ENCODE results near the gene CEP72.
"Not testable (repeated sequence)": the region's sequence is repeated elsewhere in the genome, so short reads cannot be mapped to it uniquely, and the experiment has no call there.

Gene CEP72

DNA sequence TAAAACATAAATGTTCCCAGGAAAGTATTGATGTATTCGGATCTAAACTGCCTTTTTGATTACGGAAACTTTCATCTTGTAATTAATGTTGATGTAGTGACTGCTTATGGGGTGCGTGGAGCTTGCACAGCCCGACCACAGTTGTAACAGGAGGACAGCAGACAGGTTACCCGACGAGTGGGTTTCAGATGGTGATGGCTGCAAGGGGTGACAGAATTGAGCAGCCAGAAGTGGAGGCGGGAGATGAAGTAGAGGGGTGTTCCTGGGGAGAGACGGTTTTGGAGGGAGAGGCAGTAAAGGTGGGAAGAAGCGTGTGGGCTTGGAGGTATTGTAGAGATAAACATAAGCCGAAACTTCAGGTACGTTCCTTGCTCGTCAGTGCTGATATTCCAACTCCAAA, 5.8 kb downstream of the CEP72 start:
- no peak for DNase-seq (ENCODE audit: low spot score)

DNA sequence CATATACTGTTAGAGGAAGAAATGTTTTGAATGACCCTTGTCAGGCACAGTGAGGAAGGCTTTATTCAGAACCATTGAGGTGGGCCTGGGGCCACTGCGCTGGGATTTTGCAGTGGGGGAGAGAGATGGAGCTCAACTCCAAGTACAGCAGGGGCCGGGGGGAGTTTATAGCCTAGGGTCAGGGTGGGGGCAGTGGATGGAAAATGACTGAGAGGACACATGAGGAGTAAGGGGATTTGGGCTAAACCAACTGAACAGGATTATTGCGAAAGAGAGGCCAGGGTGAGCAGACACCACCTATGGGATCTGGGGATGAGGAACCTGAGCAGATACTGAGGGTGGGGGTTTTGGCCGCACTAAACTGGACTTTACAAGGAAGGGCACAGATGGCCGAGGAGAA, 6.3 kb downstream of the CEP72 start:
- DNase-seq (ENCODE audit: low spot score): no peak

- no peak for DNase-seq (ENCODE audit: low spot score)
These were observed 7.3 kb downstream of the CEP72 start for GRCh38 chr5:619444-619843.

DNA sequence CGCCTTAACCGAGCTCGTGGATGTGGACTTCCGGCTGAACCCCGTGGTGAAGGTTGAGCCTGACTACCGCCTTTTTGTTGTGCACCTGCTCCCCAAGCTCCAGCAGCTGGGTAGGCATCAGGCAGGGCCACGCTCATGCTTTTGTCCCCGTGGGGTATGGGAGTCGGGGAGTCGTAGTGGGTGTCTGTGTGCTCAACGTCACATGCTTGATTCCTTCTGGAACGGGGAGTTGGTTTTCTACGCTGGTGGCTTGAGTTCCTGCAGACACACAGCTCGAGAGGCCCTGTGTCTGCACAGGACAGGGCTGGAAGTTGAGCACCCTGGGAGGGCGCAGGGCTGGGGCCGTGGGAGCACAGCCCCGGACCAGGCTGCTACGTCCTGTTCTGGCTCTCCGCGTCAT, 8.0 kb downstream of the CEP72 start:
- no peak for DNase-seq (ENCODE audit: low spot score)

- no peak for DNase-seq (ENCODE audit: low spot score)
These were observed 8.5 kb downstream of the CEP72 start for GRCh38 chr5:620586-621180.

GRCh38 chr5:621341-621761, 9.2 kb downstream of the CEP72 start:
- DNase-seq (ENCODE audit: low spot score): no peak

DNA sequence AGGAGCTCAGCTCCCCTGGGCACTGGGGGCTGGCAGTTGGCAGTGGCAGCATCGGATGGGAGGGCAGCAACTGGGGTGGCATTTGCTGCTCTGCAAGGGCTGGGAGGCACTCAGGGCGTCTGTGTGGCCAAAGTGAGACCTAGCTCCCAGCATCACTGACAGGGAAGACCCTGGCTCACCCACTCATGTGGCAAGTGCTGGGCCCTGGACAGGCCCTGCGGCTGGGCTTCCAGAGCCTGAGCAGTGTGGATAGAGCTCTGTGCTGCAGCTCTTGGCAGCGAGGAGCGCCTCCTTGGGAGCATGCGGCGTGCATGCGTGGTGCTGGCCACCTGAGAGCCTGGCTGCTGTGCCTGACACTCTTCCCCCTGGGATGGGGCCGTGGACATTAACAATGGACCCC, 10.2 kb downstream of the CEP72 start:
- no peak for DNase-seq (ENCODE audit: low spot score)

- no peak for DNase-seq (ENCODE audit: low spot score)
These were observed 10.9 kb downstream of the CEP72 start for GRCh38 chr5:622946-623522.

- DNase-seq (ENCODE audit: low spot score): no peak
These were observed 11.4 kb downstream of the CEP72 start for GRCh38 chr5:623531-623930.

GRCh38 chr5:624118-624950, 12.2 kb downstream of the CEP72 start:
- no peak for DNase-seq (ENCODE audit: low spot score)

GRCh38 chr5:624951-625230, 12.8 kb downstream of the CEP72 start:
- no peak for DNase-seq (ENCODE audit: low spot score)

- no peak for DNase-seq (ENCODE audit: low spot score)
These were observed 13.4 kb downstream of the CEP72 start for GRCh38 chr5:625516-625915.

- no peak for DNase-seq (ENCODE audit: low spot score)
These were observed 14.7 kb downstream of the CEP72 start for GRCh38 chr5:626850-627249.

GRCh38 chr5:627840-628239, 15.7 kb downstream of the CEP72 start:
- DNase-seq (ENCODE audit: low spot score): no peak

DNA sequence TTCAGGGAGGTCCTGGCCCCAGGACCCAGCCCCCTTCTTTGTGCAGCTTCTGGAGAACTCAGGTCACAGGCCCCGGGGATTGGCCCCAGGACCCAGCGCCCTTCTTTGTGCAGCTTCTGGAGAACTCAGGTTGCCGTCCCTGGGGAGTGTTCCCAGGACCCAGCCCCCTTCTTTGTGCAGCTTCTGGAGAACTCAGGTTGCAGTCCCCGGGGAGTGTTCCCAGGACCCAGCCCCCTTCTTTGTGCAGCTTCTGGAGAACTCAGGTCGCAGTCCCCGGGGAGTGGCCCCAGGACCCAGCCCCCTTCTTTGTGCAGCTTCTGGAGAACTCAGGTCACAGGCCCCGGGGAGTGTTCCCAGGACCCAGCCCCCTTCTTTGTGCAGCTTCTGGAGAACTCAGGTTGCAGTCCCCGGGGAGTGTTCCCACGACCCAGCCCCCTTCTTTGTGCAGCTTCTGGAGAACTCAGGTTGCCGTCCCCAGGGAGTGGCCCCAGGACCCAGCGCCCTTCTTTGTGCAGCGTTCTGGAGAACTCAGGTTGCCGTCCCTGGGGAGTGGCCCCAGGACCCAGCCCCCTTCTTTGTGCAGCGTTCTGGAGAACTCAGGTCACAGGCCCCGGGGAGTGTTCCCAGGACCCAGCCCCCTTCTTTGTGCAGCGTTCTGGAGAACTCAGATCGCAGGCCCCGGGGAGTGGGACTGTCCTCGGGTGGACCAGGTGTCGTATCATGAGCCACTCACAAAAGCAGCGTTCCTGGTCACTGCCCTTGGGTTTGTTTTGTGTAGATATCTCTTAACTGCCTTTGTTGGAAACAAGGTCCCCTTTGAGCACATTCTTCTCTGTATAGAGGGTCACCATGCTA, 16.4 kb downstream of the CEP72 start:
- not testable (repeated sequence) for DNase-seq (ENCODE audit: low spot score)

- DNase-seq (ENCODE audit: low spot score): no peak
These were observed 21.4 kb downstream of the CEP72 start for GRCh38 chr5:633501-633955.

- DNase-seq (ENCODE audit: low spot score): no peak
These were observed 22.1 kb downstream of the CEP72 start for GRCh38 chr5:634191-634590.

- DNase-seq (ENCODE audit: low spot score): no peak
These were observed 23.3 kb downstream of the CEP72 start for GRCh38 chr5:635306-636055.

DNA sequence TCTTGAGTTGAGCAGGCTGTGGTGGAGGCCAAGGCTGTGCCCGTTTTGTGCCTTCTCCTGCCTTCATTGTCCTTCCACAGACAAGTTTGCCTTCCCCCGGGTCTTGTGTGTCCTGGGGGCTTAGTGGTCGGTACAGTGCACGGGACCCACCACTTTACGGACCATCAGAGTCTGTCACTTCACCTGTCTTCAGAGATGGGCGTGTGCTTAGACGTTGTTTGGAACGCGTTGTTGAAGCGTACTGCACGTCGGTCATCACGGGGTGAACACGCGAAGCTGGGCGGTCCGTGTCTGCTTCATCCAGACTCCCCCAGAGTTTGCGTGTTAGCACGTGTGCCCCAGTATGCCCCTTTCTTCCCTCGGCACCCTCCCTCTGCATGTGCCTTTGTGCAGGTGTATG, 24.8 kb downstream of the CEP72 start:
- no peak for DNase-seq (ENCODE audit: low spot score)

GRCh38 chr5:637581-638450, 25.7 kb downstream of the CEP72 start:
- no peak for DNase-seq (ENCODE audit: low spot score)

All from NAMALWA (cell line).